CD4-positive, alpha-beta T cell (primary cell): ENCODE data around the gene YRDC. TPM values are rescaled to one million over a fixed set of nuclear protein-coding genes. Genes with fewer than 3 reads are reported as not detected.

ENCODE experiments used
- ATAC-seq: fragments of 200-7000 bp; cut with Tn5 transposase; one replicate; pipeline ENCODE4 v1.10.0; 2022; ENCODE audit warnings: mild to moderate bottlenecking; ENCODE audit not compliant: poor library complexity
- CTCF ChIA-PET: fragments of 350-600 bp; sonication (Branson Sonifier 250); formaldehyde crosslinking; loops from one replicate; lab custom pipeline; 2021; ENCODE audit warnings: antibody characterized with exemption, inconsistent platforms; lab: Charles Lee
- POLR2A ChIA-PET: fragments of 350-600 bp; sonication (Branson Sonifier 250); formaldehyde crosslinking; loops from one replicate; lab custom pipeline; 2021; ENCODE audit warnings: antibody characterized with exemption, inconsistent platforms; lab: Charles Lee
- DNase-seq, 14 experiments: peaks; one replicate each; pipeline ENCODE4 v3.0.0-alpha.2; 2013 to 2020; ENCODE audit warnings: mixed read lengths in 2 of 14
- H3K27ac ChIP-seq, 2 donors: one replicate each; pipeline versions ENCODE4 v1.5.1 to v1.7.0; 2013; ENCODE audit warnings: low read length in 2 of 2, low read depth in 1 of 2, mild to moderate bottlenecking in 1 of 2
- H3K27me3 ChIP-seq, 2 experiments: 1 replicate in 1 of 2; 2 replicates in 1 of 2; pipeline versions ENCODE4 v1.6.1 to v1.7.0; 2013; ENCODE audit warnings: low read length in 2 of 2, control low read depth in 1 of 2, mild to moderate bottlenecking in 1 of 2, moderate library complexity in 1 of 2; ENCODE audit not compliant: insufficient read depth in 2 of 2, control insufficient read depth in 1 of 2
- H3K36me3 ChIP-seq: one replicate; pipeline ENCODE4 v1.6.1; 2013; ENCODE audit warnings: low read length, control low read depth; ENCODE audit not compliant: insufficient read depth
- H3K4me1 ChIP-seq: one replicate; pipeline ENCODE4 v1.6.1; 2013; ENCODE audit warnings: low read length, control low read depth; ENCODE audit not compliant: insufficient read depth
- H3K4me3 ChIP-seq: one replicate; pipeline ENCODE4 v1.5.1; 2013; ENCODE audit warnings: mild to moderate bottlenecking, low read length, moderate library complexity
- H3K9me3 ChIP-seq, 2 experiments: 1 replicate in 1 of 2; 2 replicates in 1 of 2; pipeline versions ENCODE4 v1.6.1 to v1.7.0; 2013; ENCODE audit warnings: low read length in 2 of 2, mild to moderate bottlenecking in 2 of 2, control low read depth in 1 of 2, moderate library complexity in 1 of 2; ENCODE audit not compliant: control insufficient read depth in 1 of 2, insufficient read depth in 1 of 2
- H3K27ac Mint-ChIP-seq: one replicate; pipeline ENCODE4 v1.8.0; 2020; ENCODE audit warnings: mixed read lengths
- H3K27me3 Mint-ChIP-seq: one replicate; pipeline ENCODE4 v1.8.0; 2021; ENCODE audit warnings: mixed read lengths
- H3K36me3 Mint-ChIP-seq: one replicate; pipeline ENCODE4 v1.8.0; 2021; ENCODE audit warnings: low read depth, mixed read lengths
- H3K4me1 Mint-ChIP-seq: one replicate; pipeline ENCODE4 v1.8.0; 2021; ENCODE audit warnings: low read depth, mixed read lengths
- H3K4me3 Mint-ChIP-seq: one replicate; pipeline ENCODE4 v1.8.0; 2020; ENCODE audit warnings: mild to moderate bottlenecking, mixed read lengths
- H3K9me3 Mint-ChIP-seq: one replicate; pipeline ENCODE4 v1.8.0; 2020; ENCODE audit warnings: mixed read lengths
- CTCF ChIP-seq: fragments of 200-600 bp; IDR thresholded peaks from one replicate; pipeline ENCODE4 v1.8.0; 2022; ENCODE audit warnings: antibody characterized with exemption, mild to moderate bottlenecking
- intact Hi-C, 2 experiments: fragments of 100-400 bp; cut with DNase I in 1 of 2; cut with micrococcal nuclease in 1 of 2; formaldehyde crosslinking; loops; one replicate each; pipeline versions ENCODE4 v1.15.1 to v1.9.0; 2023 to 2025; cut with DNase I, micrococcal nuclease
- total RNA-seq, 174 experiments: library from RNA in 2 of 174; stranded (reverse) in 2 of 174; gene quantifications; one replicate each; pipeline ENCODE4 v1.2.3 and lab custom pipeline; 2021 to 2026

The YRDC gene
- total RNA-seq, 2 experiments from 2014 or later: 31.1 to 31.2 TPM

GRCh38 chr1:37793773-37794371, 14.1 kb downstream of the YRDC start, which contains the start of gene MANEAL:
Gene MANEAL, plus strand, starts transcription at chr1:37793847. Its CDS starts 336 bp downstream, at chr1:37794183.
- Histone ChIP-seq H3K27me3 (peaks cover 20 to 21% of the 10 kb centered on the region in 2 experiments), H3K9me3 (peaks cover 0 to 13% of the 10 kb centered on the region in 2 experiments), H3K27ac (no peak within 1 kb of the TSS), H3K36me3 (no peaks in the 10 kb centered on the region), H3K4me1 (peaks cover 19% of the 10 kb centered on the region), H3K4me3 (peak within 1 kb of the TSS; percentile 43)
- no peak within 1 kb of the TSS for H3K27ac Mint-ChIP-seq
- POLR2A ChIA-PET: interaction anchor here (0.7 kb wide), 1 partner anchor 14 kb away, joined by 4 read pairs; the partner anchor contains the start of genes C1orf122 and YRDC
- DNase-seq (peak in 7 of 14 experiments; percentile 21 to 67 (median 34)), ATAC-seq (peak; percentile 75)
- no peaks in the 10 kb centered on the region for H3K9me3 Mint-ChIP-seq
- CTCF ChIA-PET: no interaction called here
- peaks cover under 1% of the 10 kb centered on the region for H3K36me3 Mint-ChIP-seq
- no peak for TF ChIP-seq CTCF
- H3K4me3 Mint-ChIP-seq: peak within 1 kb of the TSS; percentile 84
- intact Hi-C loops: loop anchor here in 1 of 2 experiments (1.0 kb wide), 1 partner anchor 31 kb away; no protein-coding TSS in a partner anchor
- H3K27me3 Mint-ChIP-seq: peaks cover 53% of the 10 kb centered on the region
- no peaks in the 10 kb centered on the region for H3K4me1 Mint-ChIP-seq

- intact Hi-C loops: loop anchor here in 1 of 2 experiments (1.0 kb wide), 1 partner anchor 32 kb away; no protein-coding TSS in a partner anchor
- H3K4me3 Mint-ChIP-seq: peak overlapping the region; percentile 67
- H3K27me3 Mint-ChIP-seq: peaks cover 60% of the 10 kb centered on the region
These were observed 14.9 kb downstream of the YRDC start for GRCh38 chr1:37792943-37793686.

GRCh38 chr1:37782491-37782890, 25.5 kb downstream of the YRDC start:
- H3K9me3 ChIP-seq: no peaks in the 10 kb centered on the region
- Mint-ChIP-seq H3K36me3 (no peaks in the 10 kb centered on the region), H3K27ac (no peak overlapping the region), H3K4me3 (no peak overlapping the region), H3K4me1 (no peaks in the 10 kb centered on the region), H3K9me3 (no peaks in the 10 kb centered on the region), H3K27me3 (peaks cover 20% of the 10 kb centered on the region)
- no peak for TF ChIP-seq CTCF
- CTCF ChIA-PET: no interaction called here
- intact Hi-C loops: no loop called here
- no peaks in the 10 kb centered on the region for H3K36me3 ChIP-seq
- H3K27me3 ChIP-seq: peaks cover 0 to 7% of the 10 kb centered on the region in 2 experiments
- no peak overlapping the region for H3K27ac ChIP-seq
- no peak for DNase-seq
- ATAC-seq: no peak
- POLR2A ChIA-PET: no interaction called here
- H3K4me1 ChIP-seq: no peaks in the 10 kb centered on the region
- H3K4me3 ChIP-seq: no peak overlapping the region

More at GRCh38 chr1:37792943-37793686, 14.9 kb downstream of the YRDC start:
- Histone ChIP-seq H3K4me1 (peaks cover 19% of the 10 kb centered on the region), H3K27me3 (peaks cover 20 to 25% of the 10 kb centered on the region in 2 experiments), H3K36me3 (no peaks in the 10 kb centered on the region), H3K4me3 (peak overlapping the region; percentile 34), H3K9me3 (peaks cover 0 to 13% of the 10 kb centered on the region in 2 experiments), H3K27ac (no peak overlapping the region)
- no peaks in the 10 kb centered on the region for H3K9me3 Mint-ChIP-seq
- H3K36me3 Mint-ChIP-seq: no peaks in the 10 kb centered on the region
- POLR2A ChIA-PET: no interaction called here
- no peaks in the 10 kb centered on the region for H3K4me1 Mint-ChIP-seq
- H3K27ac Mint-ChIP-seq: no peak overlapping the region
- CTCF ChIA-PET: no interaction called here
- DNase-seq (no peak), ATAC-seq (no peak)
- TF ChIP-seq CTCF: no peak
